ENCODE results near the gene SCPEP1. TPM values are rescaled to one million over a fixed set of nuclear protein-coding genes. Genes with fewer than 3 reads are reported as not detected.

SCPEP1 gene
- total and polyA plus RNA-seq, 2 donors (not counting 1 experiment from before 2014, with no cell fraction given), result 84.7 to 101 TPM

DNA sequence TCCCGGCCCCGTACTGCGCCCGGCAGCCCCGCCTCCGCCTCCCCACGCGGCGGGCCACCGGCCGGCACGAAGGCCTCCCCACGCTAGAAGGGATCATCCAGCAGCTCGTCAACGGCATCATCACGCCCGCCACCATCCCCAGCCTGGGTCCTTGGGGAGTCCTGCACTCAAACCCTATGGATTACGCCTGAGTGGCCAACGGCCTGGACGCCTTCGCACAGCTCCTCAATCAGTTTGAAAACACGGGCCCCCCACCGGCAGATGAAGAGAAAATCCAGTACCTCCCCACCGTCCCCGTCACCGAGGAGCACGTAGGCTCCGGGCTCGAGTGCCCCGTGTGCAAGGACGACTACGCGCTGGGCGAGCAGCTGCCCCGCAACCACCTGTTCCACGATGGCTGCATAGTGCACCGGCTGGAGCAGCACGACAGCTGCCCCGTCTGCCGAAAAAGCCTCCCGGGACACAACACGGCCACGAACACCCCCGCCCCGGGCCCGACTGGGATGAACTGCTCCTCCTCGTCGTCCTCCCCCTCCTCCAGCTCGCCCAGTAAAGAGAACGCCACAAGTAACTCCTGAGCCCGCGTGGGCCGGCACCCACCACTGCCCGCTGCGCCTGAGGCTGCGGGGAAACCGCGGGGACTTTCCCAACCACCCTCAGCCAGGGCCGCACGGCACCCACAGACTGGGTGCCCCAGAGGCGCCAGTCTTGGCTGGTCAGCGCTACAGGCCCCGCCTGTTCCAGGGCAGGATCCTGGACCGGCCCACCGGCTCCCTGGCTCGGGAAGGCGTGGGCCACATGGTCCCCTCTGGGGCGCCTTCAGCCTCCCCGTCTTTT, 68.2 kb downstream of the SCPEP1 start:
- H3K9ac ChIP-seq (ENCODE audit: insufficient read depth, low read length), result no peak overlapping the region
- TF ChIP-seq CTCF (conservative IDR thresholded peaks at IDR 0.05 in 1 of 2, IDR thresholded peaks at IDR 0.05 in 1 of 2; ENCODE audit: low read depth in 1 of 2, low read length in 2 of 2) (no peak), EZH2 (IDR thresholded peaks at IDR 0.05; ENCODE audit: low read length, missing control alignments) (peak; percentile 70)
- H3K36me3 ChIP-seq (ENCODE audit: control insufficient read depth, insufficient read depth, low read length), result no peaks in the 10 kb centered on the region
- H3K27me3 ChIP-seq (ENCODE audit: control insufficient read depth, insufficient read depth, low read length), result peaks cover 16% of the 10 kb centered on the region
- no peak overlapping the region for H3K27ac ChIP-seq (ENCODE audit: insufficient read depth, low read length)
- peak overlapping the region; percentile 62 for H3K4me2 ChIP-seq (ENCODE audit: extremely low read depth, insufficient read depth, low read length)
- H3K4me3 ChIP-seq (replicated peaks in 1 of 4; ENCODE audit: control extremely low read depth in 1 of 4, insufficient read depth in 1 of 4, low read depth in 3 of 4, low read length in 4 of 4), result peak overlapping the region in 2 of 4 experiments; percentile 7 to 25
- no peaks in the 10 kb centered on the region for H3K4me1 ChIP-seq (ENCODE audit: control insufficient read depth, extremely low read depth, insufficient read depth, low read length)
- H2AFZ ChIP-seq (ENCODE audit: low read length), result no peak overlapping the region
- no peaks in the 10 kb centered on the region for H3K79me2 ChIP-seq (ENCODE audit: control insufficient read depth, insufficient read depth, low read length)
- H4K20me1 ChIP-seq (ENCODE audit: control insufficient read depth, extremely low read depth, insufficient read depth, low read length), result no peaks in the 10 kb centered on the region
- DNase-seq (ENCODE audit: low read depth in 2 of 2), result no peak
- H3K9me3 ChIP-seq (ENCODE audit: control insufficient read depth, insufficient read depth, low read depth, low read length), result no peaks in the 10 kb centered on the region

DNA sequence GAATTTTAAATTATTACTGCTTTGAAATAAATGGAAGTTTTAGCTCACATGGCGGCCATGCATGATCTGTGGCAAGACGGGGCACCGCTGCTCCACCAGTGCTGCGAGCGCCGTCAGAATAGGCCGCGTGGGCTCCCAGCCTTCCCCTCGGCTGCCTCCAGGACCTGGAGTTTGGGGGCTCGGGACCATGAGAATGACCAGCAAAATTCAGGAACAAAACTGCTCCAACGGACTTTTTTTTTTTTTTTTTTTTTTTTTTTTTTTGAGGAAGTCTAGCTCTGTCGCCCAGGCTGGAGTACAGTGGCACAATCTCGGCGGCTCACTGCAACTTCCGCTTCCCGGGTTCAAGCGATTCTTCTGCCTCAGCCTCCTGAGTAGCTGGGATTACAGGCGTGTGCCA, 68.8 kb downstream of the SCPEP1 start:
- H3K27me3 ChIP-seq (ENCODE audit: control insufficient read depth, insufficient read depth, low read length), result peaks cover 16% of the 10 kb centered on the region
- H4K20me1 ChIP-seq (ENCODE audit: control insufficient read depth, extremely low read depth, insufficient read depth, low read length), result no peaks in the 10 kb centered on the region
- H3K79me2 ChIP-seq (ENCODE audit: control insufficient read depth, insufficient read depth, low read length), result no peaks in the 10 kb centered on the region
- H3K9ac ChIP-seq (ENCODE audit: insufficient read depth, low read length), result no peak overlapping the region
- H3K36me3 ChIP-seq (ENCODE audit: control insufficient read depth, insufficient read depth, low read length), result no peaks in the 10 kb centered on the region
- TF ChIP-seq CTCF (conservative IDR thresholded peaks at IDR 0.05 in 1 of 2, IDR thresholded peaks at IDR 0.05 in 1 of 2; ENCODE audit: low read depth in 1 of 2, low read length in 2 of 2) (no peak), EZH2 (IDR thresholded peaks at IDR 0.05; ENCODE audit: low read length, missing control alignments) (no peak)
- H3K4me1 ChIP-seq (ENCODE audit: control insufficient read depth, extremely low read depth, insufficient read depth, low read length), result no peaks in the 10 kb centered on the region
- H3K9me3 ChIP-seq (ENCODE audit: control insufficient read depth, insufficient read depth, low read depth, low read length), result no peaks in the 10 kb centered on the region
- H3K4me3 ChIP-seq (replicated peaks in 1 of 4; ENCODE audit: control extremely low read depth in 1 of 4, insufficient read depth in 1 of 4, low read depth in 3 of 4, low read length in 4 of 4), result no peak overlapping the region
- H3K4me2 ChIP-seq (ENCODE audit: extremely low read depth, insufficient read depth, low read length), result no peak overlapping the region
- no peak overlapping the region for H2AFZ ChIP-seq (ENCODE audit: low read length)
- H3K27ac ChIP-seq (ENCODE audit: insufficient read depth, low read length), result no peak overlapping the region
- no peak for DNase-seq (ENCODE audit: low read depth in 2 of 2)

DNA sequence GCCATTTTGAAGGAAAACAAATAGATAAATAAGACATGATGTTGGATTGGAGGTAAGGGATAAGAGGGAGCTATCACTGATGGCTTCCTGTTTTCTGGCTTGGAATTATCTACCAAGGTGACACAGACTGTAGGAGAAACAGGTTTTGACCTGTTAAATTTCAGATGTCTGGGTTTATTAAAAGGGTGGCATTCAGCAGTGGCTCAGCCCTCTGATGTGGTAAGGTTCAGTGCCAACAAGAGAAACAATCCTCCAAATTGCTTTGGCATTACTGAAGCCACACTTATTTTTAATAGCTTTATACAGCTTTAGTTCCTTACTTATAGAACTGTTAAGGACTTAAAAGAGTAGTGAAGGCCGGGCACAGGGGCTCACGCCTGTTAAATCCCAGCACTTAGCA, 70.2 kb downstream of the SCPEP1 start:
- no peak overlapping the region for H3K4me2 ChIP-seq (ENCODE audit: extremely low read depth, insufficient read depth, low read length)
- no peaks in the 10 kb centered on the region for H3K9me3 ChIP-seq (ENCODE audit: control insufficient read depth, insufficient read depth, low read depth, low read length)
- H3K4me3 ChIP-seq (replicated peaks in 1 of 4; ENCODE audit: control extremely low read depth in 1 of 4, insufficient read depth in 1 of 4, low read depth in 3 of 4, low read length in 4 of 4), result no peak overlapping the region
- no peak for TF ChIP-seq CTCF (conservative IDR thresholded peaks at IDR 0.05 in 1 of 2, IDR thresholded peaks at IDR 0.05 in 1 of 2; ENCODE audit: low read depth in 1 of 2, low read length in 2 of 2)
- TF ChIP-seq EZH2 (IDR thresholded peaks at IDR 0.05; ENCODE audit: low read length, missing control alignments), result no peak
- DNase-seq (ENCODE audit: low read depth in 2 of 2), result no peak
- no peaks in the 10 kb centered on the region for H3K4me1 ChIP-seq (ENCODE audit: control insufficient read depth, extremely low read depth, insufficient read depth, low read length)
- peaks cover 16% of the 10 kb centered on the region for H3K27me3 ChIP-seq (ENCODE audit: control insufficient read depth, insufficient read depth, low read length)
- no peak overlapping the region for H2AFZ ChIP-seq (ENCODE audit: low read length)
- H3K27ac ChIP-seq (ENCODE audit: insufficient read depth, low read length), result no peak overlapping the region
- H3K79me2 ChIP-seq (ENCODE audit: control insufficient read depth, insufficient read depth, low read length), result no peaks in the 10 kb centered on the region
- H3K9ac ChIP-seq (ENCODE audit: insufficient read depth, low read length), result no peak overlapping the region
- no peaks in the 10 kb centered on the region for H3K36me3 ChIP-seq (ENCODE audit: control insufficient read depth, insufficient read depth, low read length)
- H4K20me1 ChIP-seq (ENCODE audit: control insufficient read depth, extremely low read depth, insufficient read depth, low read length), result no peaks in the 10 kb centered on the region
